SJSA1 (cell line): ENCODE measurements around the gene CLSTN2. TPM values are rescaled to one million over a fixed set of nuclear protein-coding genes. Genes with fewer than 3 reads are reported as not detected.

ENCODE experiments used
- DNase-seq, 2 experiments: peaks; one replicate each; pipeline ENCODE4 v3.0.0-alpha.2; 2015 to 2020; ENCODE audit warnings: low spot score in 2 of 2, low read depth in 1 of 2
- H3K27ac ChIP-seq: fragments of 250-450 bp; sonication (Bioruptor Pico); 2 replicates; pipeline ENCODE4 v1.5.1; 2020; ENCODE audit warnings: mild to moderate bottlenecking, moderate library complexity
- H3K27me3 ChIP-seq: fragments of 250-450 bp; sonication (Bioruptor Pico); replicated peaks from 2 replicates; pipeline ENCODE4 v1.5.1; 2020; ENCODE audit warnings: mild to moderate bottlenecking, moderate library complexity
- H3K36me3 ChIP-seq: fragments of 250-450 bp; sonication (Bioruptor Pico); 2 replicates; pipeline ENCODE4 v1.5.1; 2020; ENCODE audit warnings: mild to moderate bottlenecking
- H3K4me1 ChIP-seq: fragments of 250-450 bp; sonication (Bioruptor Pico); replicated peaks from 2 replicates; pipeline ENCODE4 v1.6.1; 2021; ENCODE audit warnings: mild to moderate bottlenecking
- H3K4me3 ChIP-seq: fragments of 250-450 bp; sonication (Bioruptor Pico); 2 replicates; pipeline ENCODE4 v1.5.1; 2020; ENCODE audit warnings: mild to moderate bottlenecking
- H3K9me3 ChIP-seq: fragments of 250-450 bp; sonication (Bioruptor Pico); replicated peaks from 2 replicates; pipeline ENCODE4 v1.5.1; 2020; ENCODE audit warnings: mild to moderate bottlenecking
- total RNA-seq: library from RNA; depleted of rRNA; stranded (reverse); fragments of >200 nt; shearing (Covaris generic); gene quantifications from 2 replicates; pipeline ENCODE4 v1.2.3, GENCODE V29; 2014

The CLSTN2 gene
- total RNA-seq, 1 experiment from 2014 or later: 0.05 TPM

DNA sequence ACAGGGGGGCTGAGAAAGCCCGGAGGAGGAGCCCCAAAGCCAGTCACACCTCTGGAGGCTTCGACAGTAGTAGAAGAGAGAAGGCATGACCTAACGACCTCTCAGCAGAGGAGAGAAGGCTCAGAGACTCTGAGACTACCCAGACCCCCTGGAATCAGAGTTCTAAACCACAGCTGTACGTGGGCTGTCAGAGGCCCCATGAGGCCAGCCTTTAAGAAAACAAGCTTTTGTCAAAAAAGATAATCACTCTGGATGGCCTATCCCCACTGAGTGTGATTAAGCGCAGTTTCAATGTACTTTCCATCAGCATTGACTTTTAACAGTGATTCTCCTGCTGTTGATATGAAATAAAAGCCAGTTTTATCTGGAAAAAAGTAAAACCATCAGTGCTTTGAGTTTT lies 330.3 kb downstream of the CLSTN2 start:
- Histone ChIP-seq H3K9me3 (no peaks in the 10 kb centered on the region), H3K36me3 (no peaks in the 10 kb centered on the region), H3K27me3 (no peaks in the 10 kb centered on the region), H3K27ac (no peak overlapping the region), H3K4me1 (no peaks in the 10 kb centered on the region), H3K4me3 (no peak overlapping the region)
- no peak for DNase-seq

DNA sequence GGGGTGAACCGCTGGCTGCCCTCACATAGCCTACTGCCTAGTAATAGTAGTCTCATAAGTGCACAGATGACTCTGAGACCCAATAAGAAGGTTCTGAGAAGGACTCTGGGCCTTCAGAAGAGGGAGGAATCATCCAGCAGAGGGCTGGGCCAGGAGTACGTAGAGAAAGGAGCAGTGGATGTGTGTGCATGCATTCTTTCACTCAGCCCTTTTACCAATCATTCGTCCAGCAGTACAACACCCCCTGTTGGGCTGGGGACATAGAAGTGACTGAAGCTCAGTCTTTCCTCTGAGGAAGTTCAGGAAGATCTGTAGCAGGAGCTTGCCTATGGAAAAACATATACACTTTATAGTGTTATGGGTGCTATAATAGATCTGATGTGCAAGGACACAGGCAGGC lies 333.1 kb downstream of the CLSTN2 start:
- no peaks in the 10 kb centered on the region for H3K27me3 ChIP-seq
- H3K27ac ChIP-seq: no peak overlapping the region
- H3K4me1 ChIP-seq: no peaks in the 10 kb centered on the region
- H3K9me3 ChIP-seq: no peaks in the 10 kb centered on the region
- H3K4me3 ChIP-seq: no peak overlapping the region
- no peak for DNase-seq
- H3K36me3 ChIP-seq: no peaks in the 10 kb centered on the region

DNA sequence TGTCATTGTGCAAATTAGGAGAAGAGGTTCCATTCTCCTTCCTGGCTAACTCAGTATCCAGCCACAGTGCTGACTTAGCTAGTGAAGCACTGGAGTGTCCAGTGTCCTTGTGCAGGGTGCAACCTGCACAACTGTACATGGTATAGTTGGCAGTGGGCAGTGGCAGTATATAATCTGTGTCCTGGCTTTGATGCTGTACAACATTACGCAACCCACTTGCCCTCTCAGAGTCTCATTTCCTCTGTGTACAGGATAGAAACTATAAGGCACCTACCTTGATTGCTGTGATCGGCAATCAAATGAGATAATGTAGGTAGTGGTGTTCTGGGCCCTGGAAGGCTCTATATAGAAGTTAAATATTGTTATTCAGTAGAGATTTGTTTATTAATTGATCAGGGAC lies 333.6 kb downstream of the CLSTN2 start:
- no peak for DNase-seq
- no peaks in the 10 kb centered on the region for H3K36me3 ChIP-seq
- no peak overlapping the region for H3K4me3 ChIP-seq
- H3K27ac ChIP-seq: no peak overlapping the region
- H3K4me1 ChIP-seq: no peaks in the 10 kb centered on the region
- H3K9me3 ChIP-seq: no peaks in the 10 kb centered on the region
- H3K27me3 ChIP-seq: no peaks in the 10 kb centered on the region

DNA sequence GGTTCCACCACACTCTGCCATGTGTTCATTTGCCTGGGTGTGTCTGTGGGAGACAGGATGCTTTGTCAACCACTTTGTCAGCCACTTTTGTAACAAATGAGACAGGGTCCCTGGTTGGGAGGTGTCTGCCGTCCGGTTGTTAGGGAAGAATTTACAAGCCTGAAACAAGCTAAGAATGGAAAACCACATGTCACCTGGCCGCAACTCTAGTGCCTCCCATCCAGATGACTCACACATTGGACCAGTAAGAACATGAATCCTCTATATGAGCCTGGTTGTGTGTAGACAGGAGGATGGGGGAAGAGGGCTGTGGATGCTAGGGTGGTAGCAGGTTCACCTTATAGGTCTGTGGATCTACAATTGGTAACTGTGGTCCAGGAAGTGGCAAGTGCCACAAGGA lies 335.3 kb downstream of the CLSTN2 start:
- Histone ChIP-seq H3K4me3 (no peak overlapping the region), H3K4me1 (no peaks in the 10 kb centered on the region), H3K9me3 (no peaks in the 10 kb centered on the region), H3K27me3 (no peaks in the 10 kb centered on the region), H3K36me3 (no peaks in the 10 kb centered on the region), H3K27ac (no peak overlapping the region)
- no peak for DNase-seq

DNA sequence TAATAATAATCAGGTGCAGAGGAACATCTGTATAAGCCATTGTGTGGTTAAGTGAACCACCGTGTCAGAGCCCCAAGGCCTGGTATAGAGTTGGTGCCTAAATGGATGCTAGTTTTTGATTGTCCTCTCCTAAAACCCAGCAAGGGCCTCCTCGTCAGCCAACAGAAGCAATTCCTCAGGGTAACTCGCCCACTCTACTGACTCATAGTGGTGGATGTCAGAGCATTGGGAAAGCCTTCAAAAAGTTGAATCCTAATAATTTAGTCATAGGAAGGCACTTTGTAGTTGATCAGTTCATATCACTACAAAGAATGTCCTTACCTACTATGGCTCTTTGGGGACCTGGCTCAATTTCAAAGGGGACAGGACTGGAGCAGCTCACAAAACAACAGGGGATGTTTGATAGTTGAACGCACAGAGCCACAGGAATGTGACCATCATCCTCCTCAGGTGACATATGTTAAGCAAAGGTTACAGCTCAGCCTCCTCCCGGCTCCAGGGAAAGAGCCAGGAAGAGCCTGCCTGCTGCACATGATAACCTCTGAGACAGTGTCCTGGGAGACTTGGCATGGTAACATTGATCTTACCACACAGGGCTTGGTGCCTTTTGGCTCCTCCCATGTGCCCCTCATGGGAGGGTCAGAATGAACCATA lies 338.7 kb downstream of the CLSTN2 start:
- H3K4me1 ChIP-seq: no peaks in the 10 kb centered on the region
- H3K27me3 ChIP-seq: no peaks in the 10 kb centered on the region
- H3K4me3 ChIP-seq: no peak overlapping the region
- no peaks in the 10 kb centered on the region for H3K36me3 ChIP-seq
- H3K9me3 ChIP-seq: no peaks in the 10 kb centered on the region
- no peak for DNase-seq
- no peak overlapping the region for H3K27ac ChIP-seq

- Histone ChIP-seq H3K27ac (no peak overlapping the region), H3K27me3 (no peaks in the 10 kb centered on the region), H3K4me3 (no peak overlapping the region), H3K36me3 (no peaks in the 10 kb centered on the region), H3K9me3 (no peaks in the 10 kb centered on the region), H3K4me1 (no peaks in the 10 kb centered on the region)
- no peak for DNase-seq
Observed at GRCh38 chr3:140274429-140274828, 339.4 kb downstream of the CLSTN2 start.

DNA sequence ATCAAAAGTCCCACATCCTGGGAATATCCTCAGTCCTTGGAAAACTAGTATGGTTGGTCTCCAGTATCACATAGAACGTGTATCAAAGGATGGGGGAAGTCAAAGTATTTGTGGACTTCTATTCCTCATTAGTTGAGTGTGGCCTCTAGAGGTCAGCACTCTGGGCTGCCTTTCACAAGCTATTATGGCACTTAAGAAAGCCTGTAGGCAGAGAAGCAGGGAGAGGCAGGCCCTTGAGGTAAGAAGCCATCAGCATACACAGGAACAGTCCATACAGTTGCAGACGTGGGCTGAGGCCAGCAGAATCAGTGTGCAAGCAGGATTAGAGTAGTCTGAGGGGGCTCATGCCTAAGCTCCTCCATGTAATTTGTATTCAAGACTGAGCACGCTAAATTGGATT lies 341.7 kb downstream of the CLSTN2 start:
- Histone ChIP-seq H3K27ac (no peak overlapping the region), H3K36me3 (no peaks in the 10 kb centered on the region), H3K4me3 (no peak overlapping the region), H3K4me1 (no peaks in the 10 kb centered on the region), H3K27me3 (no peaks in the 10 kb centered on the region), H3K9me3 (no peaks in the 10 kb centered on the region)
- no peak for DNase-seq

DNA sequence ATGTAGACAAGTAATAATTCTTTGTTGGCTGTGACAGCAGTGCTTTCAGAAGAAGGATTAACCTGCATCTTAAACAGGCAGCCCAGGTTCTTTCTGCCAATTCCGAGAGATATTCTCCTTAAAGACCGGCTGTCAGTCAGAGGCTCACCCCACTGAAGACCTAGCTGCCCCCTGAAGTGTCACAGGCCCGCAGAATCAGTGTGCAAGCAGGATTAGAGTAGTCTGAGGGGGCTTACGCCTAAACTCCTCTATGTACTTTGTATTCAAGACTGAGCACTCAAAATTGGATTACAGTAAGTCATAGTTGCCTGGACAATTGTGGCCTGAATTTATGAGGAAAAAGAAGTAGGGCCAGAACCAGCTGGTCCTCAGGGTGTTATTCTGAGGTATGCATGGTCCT lies 342.9 kb downstream of the CLSTN2 start:
- no peaks in the 10 kb centered on the region for H3K36me3 ChIP-seq
- no peak for DNase-seq

DNA sequence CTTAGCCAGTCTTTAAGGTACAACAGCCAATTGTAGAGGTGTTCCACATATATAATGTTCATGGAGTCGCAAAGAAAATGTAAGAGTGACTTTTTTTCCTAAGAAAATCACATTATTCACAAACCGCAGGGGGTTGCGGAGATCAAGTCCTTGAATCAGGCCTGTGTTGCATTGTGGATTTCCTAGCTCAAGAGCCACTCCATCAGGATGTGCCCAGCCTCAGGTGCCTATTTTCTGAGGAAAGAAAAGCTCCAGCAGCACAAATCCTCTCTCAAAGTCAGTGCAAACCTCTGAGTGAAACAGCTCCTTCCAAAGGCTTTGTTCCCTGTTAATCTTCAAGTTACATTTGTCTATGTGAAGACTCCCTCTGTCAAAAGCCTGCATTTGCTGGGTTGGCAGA lies 349.4 kb downstream of the CLSTN2 start:
- no peaks in the 10 kb centered on the region for H3K27me3 ChIP-seq
- no peak overlapping the region for H3K27ac ChIP-seq
- no peaks in the 10 kb centered on the region for H3K9me3 ChIP-seq
- no peak overlapping the region for H3K4me3 ChIP-seq
- no peaks in the 10 kb centered on the region for H3K36me3 ChIP-seq
- no peak for DNase-seq
- H3K4me1 ChIP-seq: no peaks in the 10 kb centered on the region

More for the DNA sequence above, 342.9 kb downstream of the CLSTN2 start:
- Histone ChIP-seq H3K27ac (no peak overlapping the region), H3K4me3 (no peak overlapping the region), H3K4me1 (no peaks in the 10 kb centered on the region), H3K27me3 (no peaks in the 10 kb centered on the region), H3K9me3 (no peaks in the 10 kb centered on the region)

- H3K4me3 ChIP-seq: no peak overlapping the region
- H3K27ac ChIP-seq: no peak overlapping the region
- no peaks in the 10 kb centered on the region for H3K4me1 ChIP-seq
- H3K36me3 ChIP-seq: no peaks in the 10 kb centered on the region
- DNase-seq: no peak
- no peaks in the 10 kb centered on the region for H3K27me3 ChIP-seq
- H3K9me3 ChIP-seq: no peaks in the 10 kb centered on the region
Observed at GRCh38 chr3:140285380-140285779, 350.4 kb downstream of the CLSTN2 start.

DNA sequence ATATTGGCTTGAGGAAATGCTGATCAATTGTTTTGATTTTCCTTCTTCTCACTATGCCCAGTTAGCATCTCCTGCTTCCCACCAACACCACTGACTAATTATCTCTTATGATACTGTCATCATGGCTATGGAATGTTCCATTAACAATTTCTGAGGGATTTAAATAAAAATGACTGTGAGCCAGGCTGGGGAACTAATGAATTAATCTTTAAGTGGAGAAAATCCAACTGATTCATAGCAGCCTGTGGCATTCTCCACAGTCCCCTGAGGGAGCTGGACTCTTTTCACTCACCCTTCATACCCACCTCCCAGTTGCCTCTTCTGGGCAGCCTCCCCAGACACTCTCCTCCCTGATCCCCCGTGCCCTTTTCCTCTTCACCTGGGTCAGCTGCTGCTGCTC lies 353.6 kb downstream of the CLSTN2 start:
- no peaks in the 10 kb centered on the region for H3K4me1 ChIP-seq
- DNase-seq: no peak
- H3K9me3 ChIP-seq: no peaks in the 10 kb centered on the region

DNA sequence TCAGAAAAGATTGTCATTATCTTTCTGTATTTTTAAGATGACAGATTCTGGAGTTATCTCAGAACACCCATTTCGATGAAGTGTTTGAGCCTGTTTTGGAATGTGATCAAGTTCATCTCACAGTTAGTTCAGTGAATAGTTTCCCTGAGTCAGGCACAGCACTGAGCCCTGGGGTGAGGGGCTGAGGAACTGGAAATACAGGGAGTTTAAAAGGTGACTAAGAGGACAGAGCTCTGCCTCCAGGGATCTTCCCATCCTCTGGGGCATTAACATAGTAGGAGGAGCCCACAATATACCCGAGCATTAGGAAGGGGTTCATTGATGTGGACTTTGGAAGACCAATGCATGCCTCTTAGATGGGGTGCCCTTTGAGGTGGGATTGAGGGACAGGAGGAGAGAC lies 355.1 kb downstream of the CLSTN2 start:
- no peaks in the 10 kb centered on the region for H3K27me3 ChIP-seq
- H3K27ac ChIP-seq: no peak overlapping the region
- no peaks in the 10 kb centered on the region for H3K9me3 ChIP-seq
- H3K4me3 ChIP-seq: no peak overlapping the region
- no peak for DNase-seq
- H3K4me1 ChIP-seq: no peaks in the 10 kb centered on the region
- no peaks in the 10 kb centered on the region for H3K36me3 ChIP-seq

More for the DNA sequence above, 353.6 kb downstream of the CLSTN2 start:
- H3K27ac ChIP-seq: no peak overlapping the region
- no peak overlapping the region for H3K4me3 ChIP-seq
- H3K27me3 ChIP-seq: no peaks in the 10 kb centered on the region
- H3K36me3 ChIP-seq: no peaks in the 10 kb centered on the region

- no peak overlapping the region for H3K27ac ChIP-seq
- no peak for DNase-seq
Observed at GRCh38 chr3:140292170-140292569, 357.2 kb downstream of the CLSTN2 start.

DNA sequence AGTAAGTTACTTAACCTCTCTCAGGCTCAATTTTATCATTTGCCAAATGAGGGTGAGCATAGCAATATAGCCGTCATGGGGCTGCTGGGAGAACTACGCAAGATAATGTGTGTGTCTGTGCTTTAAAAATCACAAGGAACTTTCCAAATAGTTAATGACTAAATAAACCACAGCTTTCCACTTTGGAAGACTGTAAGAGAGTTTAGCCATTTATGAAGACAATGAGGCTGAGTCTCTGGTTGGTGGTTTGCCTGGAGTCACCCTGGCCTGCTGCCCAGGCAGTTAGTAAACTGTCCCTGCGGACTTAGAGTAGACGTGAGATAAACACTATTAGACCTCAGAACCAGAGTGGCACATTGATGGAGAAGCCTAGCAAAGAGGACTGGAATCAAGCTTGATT lies 357.7 kb downstream of the CLSTN2 start:
- H3K4me3 ChIP-seq: no peak overlapping the region
- no peak overlapping the region for H3K27ac ChIP-seq

More at GRCh38 chr3:140292170-140292569, 357.2 kb downstream of the CLSTN2 start:
- Histone ChIP-seq H3K27me3 (no peaks in the 10 kb centered on the region), H3K9me3 (no peaks in the 10 kb centered on the region), H3K4me3 (no peak overlapping the region), H3K4me1 (no peaks in the 10 kb centered on the region), H3K36me3 (no peaks in the 10 kb centered on the region)

DNA sequence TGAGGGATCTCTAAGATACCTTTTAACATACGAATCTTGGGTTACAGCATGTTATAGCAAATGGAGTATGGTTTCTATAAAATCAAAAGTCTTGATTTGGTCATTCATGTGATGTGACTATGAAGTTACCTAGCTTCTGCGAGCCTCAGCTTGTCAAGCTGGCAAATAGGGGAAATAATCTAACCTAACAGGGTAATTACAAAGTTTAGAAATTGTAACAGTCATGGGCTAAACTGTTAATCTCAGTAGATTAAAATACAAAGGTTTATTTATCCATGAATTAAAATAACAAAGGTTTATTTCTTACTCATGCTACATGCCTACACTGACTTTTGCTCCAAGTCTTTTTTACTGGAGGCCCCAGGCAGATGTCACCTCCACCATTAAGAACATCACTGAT lies 359.1 kb downstream of the CLSTN2 start:
- no peak overlapping the region for H3K27ac ChIP-seq
- no peaks in the 10 kb centered on the region for H3K27me3 ChIP-seq
- H3K36me3 ChIP-seq: no peaks in the 10 kb centered on the region
- no peaks in the 10 kb centered on the region for H3K9me3 ChIP-seq
- no peak overlapping the region for H3K4me3 ChIP-seq
- no peaks in the 10 kb centered on the region for H3K4me1 ChIP-seq
- no peak for DNase-seq

More for the DNA sequence above, 357.7 kb downstream of the CLSTN2 start:
- no peak for DNase-seq
- Histone ChIP-seq H3K36me3 (no peaks in the 10 kb centered on the region), H3K4me1 (no peaks in the 10 kb centered on the region), H3K9me3 (no peaks in the 10 kb centered on the region), H3K27me3 (no peaks in the 10 kb centered on the region)
